Nephron progenitor cell (in vitro differentiated cells): ENCODE measurements around the gene HAGHL.
"Not testable (repeated sequence)": the region's sequence is repeated elsewhere in the genome, so short reads cannot be mapped to it uniquely, and the experiment has no call there.

ENCODE experiments used
- DNase-seq: peaks from one replicate; pipeline ENCODE4 v3.0.0; 2021
- H3K27ac Mint-ChIP-seq: 2 replicates; pipeline ENCODE4 v1.8.0; 2021; ENCODE audit warnings: mild to moderate bottlenecking, moderate library complexity, mixed read lengths
- H3K27me3 Mint-ChIP-seq: 2 replicates; pipeline ENCODE4 v1.8.0; 2021; ENCODE audit warnings: mild to moderate bottlenecking, low read depth, mixed read lengths; ENCODE audit not compliant: poor library complexity
- H3K36me3 Mint-ChIP-seq: 2 replicates; pipeline ENCODE4 v1.8.0; 2021; ENCODE audit warnings: low read depth, mixed read lengths
- H3K4me1 Mint-ChIP-seq: 2 replicates; pipeline ENCODE4 v1.8.0; 2021; ENCODE audit warnings: mixed read lengths
- H3K4me3 Mint-ChIP-seq: 2 replicates; pipeline ENCODE4 v1.8.0; 2021; ENCODE audit warnings: mild to moderate bottlenecking, moderate library complexity, mixed read lengths
- H3K9me3 Mint-ChIP-seq: 2 replicates; pipeline ENCODE4 v1.8.0; 2021; ENCODE audit warnings: mild to moderate bottlenecking, moderate library complexity, mixed read lengths
- TF ChIP-seq, protein P1 (sequence below): fragments of 200-600 bp; sonication (generic); IDR thresholded peaks from 2 replicates; pipeline ENCODE4 v1.5.0; 2021; ENCODE audit warnings: antibody characterized with exemption

HAGHL gene

DNA sequence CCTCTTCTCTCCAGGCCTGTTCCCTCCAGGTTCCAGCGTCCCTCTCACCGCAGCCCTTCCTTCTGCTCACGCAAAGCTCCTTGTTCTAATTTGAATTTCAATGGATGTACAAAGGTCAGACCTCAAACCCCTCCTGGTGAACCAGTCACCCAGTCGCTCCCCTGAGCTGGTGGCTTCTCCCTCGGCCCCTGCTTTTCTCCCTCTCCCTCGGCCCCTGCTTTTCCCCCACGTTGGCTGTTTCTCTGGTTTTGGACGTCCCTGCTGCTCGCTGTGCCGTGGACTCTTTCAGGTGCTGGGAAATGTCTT lies 25.1 kb downstream of the HAGHL start:
- Mint-ChIP-seq H3K9me3 (peaks cover 5% of the 10 kb centered on the region), H3K36me3 (no peaks in the 10 kb centered on the region), H3K27me3 (peaks cover 48% of the 10 kb centered on the region), H3K27ac (no peak overlapping the region), H3K4me1 (peaks cover 24% of the 10 kb centered on the region), H3K4me3 (no peak overlapping the region)
- no peak for DNase-seq
- TF ChIP-seq, protein P1, sequence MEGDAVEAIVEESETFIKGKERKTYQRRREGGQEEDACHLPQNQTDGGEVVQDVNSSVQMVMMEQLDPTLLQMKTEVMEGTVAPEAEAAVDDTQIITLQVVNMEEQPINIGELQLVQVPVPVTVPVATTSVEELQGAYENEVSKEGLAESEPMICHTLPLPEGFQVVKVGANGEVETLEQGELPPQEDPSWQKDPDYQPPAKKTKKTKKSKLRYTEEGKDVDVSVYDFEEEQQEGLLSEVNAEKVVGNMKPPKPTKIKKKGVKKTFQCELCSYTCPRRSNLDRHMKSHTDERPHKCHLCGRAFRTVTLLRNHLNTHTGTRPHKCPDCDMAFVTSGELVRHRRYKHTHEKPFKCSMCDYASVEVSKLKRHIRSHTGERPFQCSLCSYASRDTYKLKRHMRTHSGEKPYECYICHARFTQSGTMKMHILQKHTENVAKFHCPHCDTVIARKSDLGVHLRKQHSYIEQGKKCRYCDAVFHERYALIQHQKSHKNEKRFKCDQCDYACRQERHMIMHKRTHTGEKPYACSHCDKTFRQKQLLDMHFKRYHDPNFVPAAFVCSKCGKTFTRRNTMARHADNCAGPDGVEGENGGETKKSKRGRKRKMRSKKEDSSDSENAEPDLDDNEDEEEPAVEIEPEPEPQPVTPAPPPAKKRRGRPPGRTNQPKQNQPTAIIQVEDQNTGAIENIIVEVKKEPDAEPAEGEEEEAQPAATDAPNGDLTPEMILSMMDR: no peak

DNA sequence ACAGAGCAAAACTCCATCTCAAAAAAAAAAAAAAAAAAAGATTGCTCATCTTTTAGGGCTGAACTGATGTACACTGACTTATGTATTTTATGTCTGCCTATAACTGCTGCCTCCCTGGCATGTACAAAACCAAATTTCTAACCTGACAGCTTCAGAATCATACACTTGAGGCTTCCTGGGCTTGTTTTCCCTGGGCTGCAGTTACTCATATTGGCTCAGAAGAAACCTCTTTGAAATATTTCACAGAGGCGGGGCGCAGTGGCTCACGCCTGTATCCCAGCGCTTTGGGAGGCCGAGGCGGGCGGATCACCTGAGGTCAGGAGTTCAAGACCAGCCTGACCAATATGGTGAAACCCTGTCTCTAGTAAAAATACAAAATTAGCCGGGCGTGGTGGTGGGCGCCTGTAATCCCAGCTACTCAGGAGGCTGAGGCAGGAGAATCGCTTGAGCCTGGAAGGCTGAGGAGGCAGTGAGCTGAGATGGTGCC lies 27.3 kb downstream of the HAGHL start:
- H3K4me1 Mint-ChIP-seq: peaks cover 31% of the 10 kb centered on the region
- H3K27me3 Mint-ChIP-seq: peaks cover 45% of the 10 kb centered on the region

DNA sequence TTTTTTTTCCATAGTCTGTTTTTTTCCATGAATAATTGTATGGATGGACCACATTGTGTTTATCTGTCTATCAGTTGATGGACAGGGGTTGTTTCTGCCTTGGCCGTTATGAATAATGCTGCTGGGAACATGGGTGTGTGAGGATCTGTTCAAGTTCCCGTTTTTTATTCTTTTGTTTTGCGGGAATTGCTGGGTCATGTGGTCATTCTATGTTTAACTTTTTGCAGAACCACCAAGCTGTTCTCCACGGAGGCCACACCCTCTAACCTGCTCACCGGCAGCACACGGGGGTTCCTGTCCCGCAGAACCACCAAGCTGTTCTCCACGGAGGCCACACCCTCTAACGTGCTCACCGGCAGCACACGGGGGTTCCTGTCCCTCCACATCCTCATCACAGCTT lies 27.8 kb downstream of the HAGHL start:
- peaks cover 45% of the 10 kb centered on the region for H3K27me3 Mint-ChIP-seq
- no peak overlapping the region for H3K4me3 Mint-ChIP-seq
- H3K27ac Mint-ChIP-seq: no peak overlapping the region
- H3K4me1 Mint-ChIP-seq: peaks cover 34% of the 10 kb centered on the region
- TF ChIP-seq, protein P1: no peak
- H3K36me3 Mint-ChIP-seq: no peaks in the 10 kb centered on the region
- DNase-seq: no peak
- peaks cover 11% of the 10 kb centered on the region for H3K9me3 Mint-ChIP-seq

More for the DNA sequence above, 27.3 kb downstream of the HAGHL start:
- not testable (repeated sequence) for H3K27ac Mint-ChIP-seq, H3K4me3 Mint-ChIP-seq, DNase-seq, H3K36me3 Mint-ChIP-seq
- peaks cover 11% of the 10 kb centered on the region for H3K9me3 Mint-ChIP-seq

DNA sequence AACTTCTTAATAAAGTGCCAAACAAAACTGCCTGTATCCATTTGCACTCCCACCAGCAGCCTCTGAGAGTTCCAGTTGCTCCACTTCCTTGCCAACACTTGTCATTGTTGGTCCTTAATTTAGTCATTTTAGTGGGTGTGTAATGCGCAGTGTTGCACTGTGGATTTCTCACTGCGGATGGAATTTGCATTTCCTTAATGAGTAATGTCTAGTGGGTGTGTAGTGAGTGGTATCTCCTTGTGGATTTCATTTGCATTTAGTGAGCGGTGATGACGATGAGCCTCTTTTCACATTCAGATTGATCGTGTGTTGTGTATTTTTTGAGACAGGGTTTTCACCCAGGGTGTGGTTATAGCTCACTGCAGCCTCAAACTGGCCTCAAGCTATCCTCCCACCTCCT lies 29.5 kb downstream of the HAGHL start:
- Mint-ChIP-seq H3K36me3 (no peaks in the 10 kb centered on the region), H3K27me3 (peaks cover 33% of the 10 kb centered on the region), H3K4me3 (no peak overlapping the region), H3K4me1 (peaks cover 32% of the 10 kb centered on the region), H3K27ac (no peak overlapping the region), H3K9me3 (peaks cover 11% of the 10 kb centered on the region)
- TF ChIP-seq, protein P1: no peak
- no peak for DNase-seq

DNA sequence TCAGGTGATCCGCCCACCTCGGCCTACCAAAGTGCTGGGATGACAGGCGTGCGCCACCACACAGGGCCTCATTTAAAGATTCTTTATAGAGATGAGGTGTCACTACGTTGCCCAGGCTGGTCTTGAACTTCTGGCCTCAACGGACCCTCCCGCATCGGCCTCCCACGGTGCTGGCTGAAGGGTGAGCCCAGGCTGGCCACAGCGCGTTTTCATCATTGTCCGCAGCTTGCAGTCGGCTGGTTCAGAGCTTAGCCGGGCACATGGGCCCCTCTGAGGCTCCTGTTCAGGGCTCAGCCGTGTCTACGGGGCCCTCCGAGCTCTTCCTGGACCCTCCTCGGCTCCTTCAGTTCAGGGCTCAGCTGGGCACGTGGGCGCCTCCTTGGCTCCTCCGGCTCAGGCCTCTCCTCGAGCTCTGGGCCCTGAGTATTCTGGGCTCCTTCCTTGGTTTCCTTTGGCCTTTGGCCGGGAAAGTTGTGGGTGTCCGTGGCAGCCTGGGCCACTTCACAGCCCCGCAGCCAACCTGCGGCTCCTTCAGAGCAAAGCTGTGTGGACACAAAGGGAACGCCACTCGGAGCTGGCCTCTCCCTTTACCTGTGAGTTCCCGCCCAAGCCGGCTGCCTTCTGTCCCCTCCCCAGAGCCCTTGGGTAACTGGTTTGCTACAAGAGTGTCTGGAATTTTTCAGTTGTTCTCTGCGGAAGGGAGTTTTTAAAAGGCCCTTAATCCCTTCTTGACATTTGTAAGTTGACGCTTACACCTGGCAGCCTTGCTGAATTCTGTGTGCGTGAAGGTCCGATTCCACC lies 32.4 kb downstream of the HAGHL start:
- no peak for DNase-seq
- Mint-ChIP-seq H3K4me3 (peak overlapping the region; percentile 55), H3K4me1 (peaks cover 23% of the 10 kb centered on the region), H3K36me3 (no peaks in the 10 kb centered on the region), H3K9me3 (peaks cover 11% of the 10 kb centered on the region), H3K27me3 (peaks cover 11% of the 10 kb centered on the region), H3K27ac (peak overlapping the region; percentile 85)
- TF ChIP-seq, protein P1: no peak

DNA sequence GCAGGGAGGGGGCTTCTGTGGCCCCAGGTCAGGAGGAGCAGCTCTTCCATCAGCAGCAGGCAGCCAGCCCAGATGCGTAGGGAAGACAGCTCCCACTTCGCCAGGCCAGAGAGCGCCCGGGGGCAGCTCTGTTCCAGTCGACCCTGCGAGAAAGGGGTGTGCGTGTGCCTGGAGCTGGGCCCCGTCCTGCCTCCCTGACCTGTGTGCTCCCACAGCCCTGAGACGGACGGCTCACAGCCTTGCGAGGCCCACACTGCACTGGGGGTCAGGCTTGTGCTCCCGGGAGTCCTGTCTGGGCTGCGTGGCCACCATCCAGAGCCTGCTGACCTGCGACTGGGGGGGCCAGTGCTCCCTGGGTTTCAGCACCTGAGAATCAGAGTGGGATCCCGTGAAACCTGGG lies 33.2 kb downstream of the HAGHL start:
- H3K4me1 Mint-ChIP-seq: peaks cover 23% of the 10 kb centered on the region
- H3K27ac Mint-ChIP-seq: peak overlapping the region; percentile 85
- H3K27me3 Mint-ChIP-seq: peaks cover 6% of the 10 kb centered on the region
- DNase-seq: no peak
- H3K9me3 Mint-ChIP-seq: peaks cover 11% of the 10 kb centered on the region
- TF ChIP-seq, protein P1: no peak
- peak overlapping the region; percentile 55 for H3K4me3 Mint-ChIP-seq
- H3K36me3 Mint-ChIP-seq: no peaks in the 10 kb centered on the region
